Germinal center (tissue), 1 donor: Measurements from ENCODE around the gene SLC9A1.

ENCODE experiments used
- DNase-seq: peaks from one replicate; pipeline ENCODE4 v3.0.0; 2012; ENCODE audit warnings: mixed read lengths, low spot score

SLC9A1 gene

GRCh38 chr1:27150641-27151040 lies 4.3 kb downstream of the SLC9A1 start:
- DNase-seq, result no peak

GRCh38 chr1:27150183-27150582 lies 4.7 kb downstream of the SLC9A1 start:
- DNase-seq, result no peak

- DNase-seq, result no peak
Observed at GRCh38 chr1:27149762-27150113, 5.2 kb downstream of the SLC9A1 start.

GRCh38 chr1:27149084-27149761 lies 5.7 kb downstream of the SLC9A1 start:
- DNase-seq, result no peak

GRCh38 chr1:27148591-27148990 lies 6.3 kb downstream of the SLC9A1 start:
- DNase-seq, result no peak

- no peak for DNase-seq
Observed at GRCh38 chr1:27147842-27148518, 6.9 kb downstream of the SLC9A1 start.

- DNase-seq, result no peak
Observed at GRCh38 chr1:27145934-27146354, 9.0 kb downstream of the SLC9A1 start.

- DNase-seq, result no peak
Observed at GRCh38 chr1:27144920-27145661, 9.8 kb downstream of the SLC9A1 start.

GRCh38 chr1:27144049-27144748 lies 10.7 kb downstream of the SLC9A1 start:
- DNase-seq, result no peak

- DNase-seq, result no peak
Observed at GRCh38 chr1:27143401-27143800, 11.5 kb downstream of the SLC9A1 start.

- DNase-seq, result no peak
Observed at GRCh38 chr1:27142464-27142863, 12.5 kb downstream of the SLC9A1 start.

- DNase-seq, result no peak
Observed at GRCh38 chr1:27141266-27142003, 13.5 kb downstream of the SLC9A1 start.

GRCh38 chr1:27139980-27140379 lies 14.9 kb downstream of the SLC9A1 start:
- DNase-seq, result no peak

GRCh38 chr1:27138927-27139326 lies 16.0 kb downstream of the SLC9A1 start:
- no peak for DNase-seq

- no peak for DNase-seq
Observed at GRCh38 chr1:27138368-27138767, 16.6 kb downstream of the SLC9A1 start.

- no peak for DNase-seq
Observed at GRCh38 chr1:27137544-27138075, 17.3 kb downstream of the SLC9A1 start.

- DNase-seq, result peak; percentile 65
Observed at GRCh38 chr1:27136998-27137542, 17.9 kb downstream of the SLC9A1 start.

GRCh38 chr1:27136236-27136551 lies 18.7 kb downstream of the SLC9A1 start:
- DNase-seq, result no peak

GRCh38 chr1:27135541-27136235 lies 19.2 kb downstream of the SLC9A1 start:
- DNase-seq, result no peak

- no peak for DNase-seq
Observed at GRCh38 chr1:27133991-27134390, 20.9 kb downstream of the SLC9A1 start.

GRCh38 chr1:27133158-27133557 lies 21.8 kb downstream of the SLC9A1 start:
- no peak for DNase-seq
